GM19324 (cell line): ENCODE results near the gene MTPN.
A peak's percentile ranks its signal among the peaks of the same experiment; 100 is the strongest.

Source experiments
- ATAC-seq: cut with Tn5 transposase; IDR thresholded peaks from one replicate; pipeline ENCODE4 v1.9.1; 2021; ENCODE audit warnings: mild to moderate bottlenecking, moderate library complexity; ENCODE audit not compliant: unreplicated experiment, low FRiP score

The MTPN gene

DNA sequence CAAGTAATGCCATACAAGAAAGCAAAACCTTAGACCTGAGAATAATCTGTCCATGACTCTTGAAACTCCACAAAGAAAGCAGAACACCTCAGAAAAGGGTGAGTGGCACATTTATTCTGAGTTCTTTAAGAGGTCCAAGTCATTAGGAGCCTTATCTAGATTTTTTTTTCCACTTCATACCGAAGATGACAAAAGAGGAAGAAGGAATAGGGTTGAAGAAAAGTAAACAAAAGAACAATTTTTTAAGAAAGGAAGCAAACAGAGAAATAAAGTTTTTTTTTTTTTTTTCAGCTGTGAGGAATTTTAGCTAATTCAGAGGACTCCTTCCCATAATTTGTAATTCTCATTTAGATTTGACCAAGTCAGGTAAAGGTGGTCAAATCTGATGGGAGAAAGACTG is 13.1 kb upstream of the MTPN start:
- ATAC-seq, result no peak

- no peak for ATAC-seq
Observed at GRCh38 chr7:135981958-135982646, 4.9 kb upstream of the MTPN start.

DNA sequence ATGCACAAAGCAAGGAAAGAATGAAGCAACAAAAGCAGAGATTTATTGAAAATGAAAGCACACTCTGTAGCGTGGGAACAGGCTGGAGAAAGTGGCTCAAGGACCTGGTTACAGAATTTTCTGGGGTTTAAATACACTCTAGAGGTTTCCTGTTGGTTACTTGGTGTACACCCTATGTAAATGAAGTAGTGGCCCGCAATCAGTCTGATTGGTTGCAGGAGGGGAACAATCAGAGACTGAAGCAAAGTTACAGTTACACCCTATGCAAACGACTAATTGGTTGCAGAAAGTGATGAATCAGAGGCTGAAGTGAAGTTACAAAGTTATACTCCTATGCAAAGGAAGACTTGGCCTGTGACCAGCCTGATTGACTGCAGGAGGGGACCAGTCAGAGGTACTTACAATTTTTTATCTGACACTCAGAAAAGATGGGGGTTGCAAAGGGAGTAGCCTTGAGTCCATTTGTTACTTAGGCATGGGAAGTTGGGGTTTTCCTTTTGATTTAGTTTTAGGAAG is 3.6 kb upstream of the MTPN start:
- ATAC-seq, result peak; percentile 82

GRCh38 chr7:135980012-135980551 is 2.9 kb upstream of the MTPN start:
- ATAC-seq, result no peak

DNA sequence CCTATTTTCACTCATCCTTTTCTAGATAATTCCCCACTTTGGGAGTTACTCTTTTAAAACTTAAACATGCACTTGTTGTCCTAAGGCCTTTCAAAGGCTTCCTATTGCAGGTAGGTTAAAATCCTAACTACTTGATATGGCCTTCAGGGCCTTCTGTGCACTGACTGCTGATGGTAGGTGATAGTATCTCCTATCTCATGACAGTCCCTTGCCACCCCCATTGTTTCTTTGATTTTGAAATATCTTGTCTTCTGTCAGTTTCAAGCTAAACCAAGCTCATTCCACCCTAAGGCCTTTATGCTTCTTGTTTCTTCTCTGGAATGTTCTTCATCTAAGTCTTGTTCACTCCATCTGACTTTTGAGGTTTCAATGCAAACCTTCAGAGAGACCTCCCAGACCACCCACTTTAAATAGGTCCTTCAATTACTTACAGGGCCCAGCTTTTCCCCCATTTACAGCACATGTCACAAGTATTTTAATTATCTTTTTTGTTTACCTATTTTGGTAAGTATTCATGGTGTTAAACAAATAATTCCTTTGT is 2.4 kb upstream of the MTPN start:
- ATAC-seq, result no peak

DNA sequence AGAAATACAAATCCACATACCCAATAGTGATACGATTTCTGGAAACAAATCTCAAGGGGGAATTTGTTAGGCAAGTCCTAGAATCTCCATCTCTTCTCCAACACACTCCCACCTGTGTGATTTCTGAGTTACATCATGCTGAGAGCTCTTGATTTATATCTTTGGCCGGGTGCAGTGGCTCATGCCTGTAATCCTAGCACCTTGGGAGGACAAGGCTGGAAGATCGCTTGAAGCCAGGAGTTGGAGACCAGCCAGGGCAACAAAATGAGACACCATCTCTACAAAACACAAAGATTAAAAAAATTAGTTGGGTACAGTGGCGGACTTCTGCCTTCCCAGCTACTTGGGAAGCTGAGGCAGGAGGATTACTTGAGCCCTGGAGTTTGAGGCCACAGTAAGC is 1.5 kb upstream of the MTPN start:
- ATAC-seq, result no peak

GRCh38 chr7:135977742-135978066 is 545 bp upstream of the MTPN start:
- ATAC-seq, result no peak

- ATAC-seq, result peak; percentile 12
Observed at GRCh38 chr7:135976312-135977006, 700 bp downstream of the MTPN start.

- ATAC-seq, result no peak
Observed at GRCh38 chr7:135975166-135975565, 2.0 kb downstream of the MTPN start.

GRCh38 chr7:135974667-135975066 is 2.5 kb downstream of the MTPN start:
- ATAC-seq, result no peak

DNA sequence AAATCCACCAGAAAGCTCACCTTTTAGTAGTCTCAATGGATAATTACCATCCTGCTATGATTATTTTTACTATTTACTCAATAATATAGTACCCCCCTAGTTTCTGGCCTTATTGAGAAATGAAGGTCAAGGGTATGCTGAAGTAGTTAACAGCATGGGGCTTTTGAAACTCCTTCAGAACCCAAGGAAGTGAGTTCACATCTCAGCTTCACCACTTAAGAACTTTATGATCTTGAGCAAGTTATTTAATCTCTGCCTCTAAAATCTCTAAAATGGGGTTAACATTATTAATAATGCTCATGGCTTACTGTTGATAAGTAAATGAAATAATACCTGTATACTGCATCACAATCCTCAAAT is 5.8 kb downstream of the MTPN start:
- ATAC-seq, result no peak

DNA sequence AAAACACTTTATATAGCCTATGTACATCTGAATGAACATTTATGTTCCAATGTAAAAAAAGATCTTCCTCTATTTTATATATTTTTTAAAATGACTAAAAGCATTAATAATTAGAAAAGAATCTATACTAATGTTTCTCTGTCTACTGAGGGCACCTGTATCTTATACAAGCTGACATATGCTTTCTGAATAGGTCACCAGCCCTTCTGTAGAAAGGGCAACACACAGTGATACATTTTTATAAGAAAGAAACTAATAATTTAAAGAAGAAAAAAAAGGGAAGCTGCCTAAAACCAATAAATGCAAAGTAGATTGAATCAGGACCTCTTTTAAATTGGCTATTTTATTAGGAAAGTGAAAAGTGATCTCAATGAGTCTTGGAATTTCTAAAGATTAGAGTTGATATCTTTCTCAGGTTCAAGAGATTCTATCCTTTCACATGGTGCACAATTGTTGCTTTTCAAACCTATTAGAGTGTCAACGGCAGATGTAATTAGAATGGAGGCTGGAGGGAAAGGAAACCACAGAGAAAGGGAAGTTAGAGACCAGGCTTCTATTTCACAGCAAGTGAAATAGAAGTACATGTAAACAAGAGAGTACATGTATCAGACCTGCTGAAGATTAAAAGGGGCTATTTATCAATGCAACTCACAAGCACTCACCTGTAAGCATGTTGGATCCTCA is 6.3 kb downstream of the MTPN start:
- peak; percentile 82 for ATAC-seq

GRCh38 chr7:135970045-135970444 is 7.1 kb downstream of the MTPN start:
- no peak for ATAC-seq

- no peak for ATAC-seq
Observed at GRCh38 chr7:135966341-135967043, 10.7 kb downstream of the MTPN start.

- peak; percentile 65 for ATAC-seq
Observed at GRCh38 chr7:135965602-135966001, 11.6 kb downstream of the MTPN start.

DNA sequence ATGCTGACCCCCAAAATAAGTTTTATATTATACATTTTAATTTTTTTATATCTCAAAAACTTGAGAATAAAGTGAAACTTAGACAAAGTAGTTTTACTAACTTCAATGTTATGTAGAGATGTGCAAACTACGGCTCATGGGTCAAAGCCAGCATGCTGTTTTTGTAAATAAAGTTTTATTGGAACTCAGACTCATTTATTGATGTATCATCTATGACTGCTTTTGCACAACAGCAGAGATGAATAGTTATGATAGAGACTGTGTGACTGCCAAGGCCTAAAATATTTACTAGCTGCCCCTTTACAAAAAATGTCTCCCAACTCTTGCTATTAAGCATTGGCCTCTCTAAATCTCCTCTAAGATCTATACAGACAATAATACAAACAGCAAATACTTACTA is 12.4 kb downstream of the MTPN start:
- ATAC-seq, result no peak

DNA sequence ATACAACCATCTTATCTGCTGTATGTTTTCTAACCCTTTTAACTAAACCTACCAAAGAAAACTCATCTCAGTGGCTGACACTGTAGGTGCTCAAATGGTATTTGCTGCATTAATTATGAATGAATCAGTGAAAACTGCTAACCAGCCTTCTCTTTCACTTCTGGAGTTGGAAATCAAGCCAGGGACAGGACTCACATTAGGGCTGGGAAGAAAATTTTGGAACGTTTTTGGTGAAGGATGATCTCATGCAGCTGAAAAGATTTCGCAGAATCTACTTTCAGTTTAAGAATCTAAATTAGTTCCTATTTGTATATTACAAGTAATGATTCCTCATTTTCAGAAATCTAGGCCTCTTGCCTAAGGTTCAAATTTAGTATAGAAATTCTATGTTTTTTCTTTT is 12.9 kb downstream of the MTPN start:
- no peak for ATAC-seq

GRCh38 chr7:135962802-135963201 is 14.4 kb downstream of the MTPN start:
- no peak for ATAC-seq

DNA sequence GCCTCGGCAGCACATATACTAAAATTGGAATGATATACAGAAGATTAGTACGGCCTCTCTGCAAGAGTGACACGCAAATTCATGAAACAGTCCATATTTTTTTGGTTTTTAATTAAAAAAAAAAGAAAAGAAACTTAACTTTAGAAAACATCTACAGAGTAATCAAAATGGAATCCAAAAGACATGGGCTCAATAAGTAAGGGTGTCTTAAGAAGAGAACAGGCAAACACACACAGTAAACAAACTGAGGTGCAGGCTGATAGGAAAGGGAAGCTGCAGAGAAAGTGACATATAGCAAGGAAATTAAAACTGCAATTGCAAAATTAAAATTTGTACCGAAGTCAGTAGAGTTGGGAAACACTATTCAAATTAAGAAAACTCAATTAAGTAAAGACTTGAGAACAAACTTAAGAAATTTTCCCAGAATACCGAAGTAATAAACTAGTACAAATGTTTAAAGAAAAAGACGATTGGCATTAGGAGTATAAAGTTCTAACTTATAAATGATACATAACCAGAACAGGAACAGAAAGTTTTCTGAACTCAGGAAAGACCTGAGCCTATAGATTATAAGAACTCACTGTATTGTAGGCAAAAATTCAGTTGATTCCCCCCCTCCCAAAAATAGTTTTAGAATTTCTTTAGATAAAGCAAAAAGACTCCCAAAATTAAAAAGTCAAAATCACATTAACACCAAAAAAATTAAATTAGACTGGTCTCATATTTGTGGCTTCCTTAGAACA is 16.3 kb downstream of the MTPN start:
- ATAC-seq, result no peak
